ENCODE measurements around the gene SPTB. TPM values are rescaled to one million over a fixed set of nuclear protein-coding genes. Genes with fewer than 3 reads are reported as not detected.

The SPTB gene
- total RNA-seq, 4 donors from 2014 or later = 123 to 554 (median 266) TPM

DNA sequence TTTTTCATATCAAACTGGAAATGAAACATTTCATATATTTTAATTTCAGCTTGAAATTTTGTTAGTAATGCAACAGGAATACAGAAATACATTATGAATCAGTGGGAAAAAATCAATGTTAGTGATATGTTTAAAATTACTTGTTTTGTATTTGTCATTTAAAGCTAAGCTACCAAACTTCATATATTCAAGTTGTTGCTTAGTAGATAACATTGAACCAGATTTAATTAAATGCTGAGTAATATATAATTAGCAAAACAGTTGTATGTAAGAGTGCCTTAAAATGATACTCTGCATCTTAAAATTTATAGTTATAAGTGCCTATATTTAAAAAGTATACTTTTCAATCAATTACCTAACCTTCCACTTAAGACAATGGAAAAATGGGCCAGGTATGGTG lies 39.5 kb upstream of the SPTB start:
- no peak for DNase-seq
- no peaks in the 10 kb centered on the region for H3K9me3 ChIP-seq
- H3K27me3 ChIP-seq = no peaks in the 10 kb centered on the region
- TF ChIP-seq POLR2A (IDR thresholded peaks at IDR 0.05) = no peak
- TF ChIP-seq, protein P1, sequence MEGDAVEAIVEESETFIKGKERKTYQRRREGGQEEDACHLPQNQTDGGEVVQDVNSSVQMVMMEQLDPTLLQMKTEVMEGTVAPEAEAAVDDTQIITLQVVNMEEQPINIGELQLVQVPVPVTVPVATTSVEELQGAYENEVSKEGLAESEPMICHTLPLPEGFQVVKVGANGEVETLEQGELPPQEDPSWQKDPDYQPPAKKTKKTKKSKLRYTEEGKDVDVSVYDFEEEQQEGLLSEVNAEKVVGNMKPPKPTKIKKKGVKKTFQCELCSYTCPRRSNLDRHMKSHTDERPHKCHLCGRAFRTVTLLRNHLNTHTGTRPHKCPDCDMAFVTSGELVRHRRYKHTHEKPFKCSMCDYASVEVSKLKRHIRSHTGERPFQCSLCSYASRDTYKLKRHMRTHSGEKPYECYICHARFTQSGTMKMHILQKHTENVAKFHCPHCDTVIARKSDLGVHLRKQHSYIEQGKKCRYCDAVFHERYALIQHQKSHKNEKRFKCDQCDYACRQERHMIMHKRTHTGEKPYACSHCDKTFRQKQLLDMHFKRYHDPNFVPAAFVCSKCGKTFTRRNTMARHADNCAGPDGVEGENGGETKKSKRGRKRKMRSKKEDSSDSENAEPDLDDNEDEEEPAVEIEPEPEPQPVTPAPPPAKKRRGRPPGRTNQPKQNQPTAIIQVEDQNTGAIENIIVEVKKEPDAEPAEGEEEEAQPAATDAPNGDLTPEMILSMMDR (IDR thresholded peaks at IDR 0.05 in 4 of 5, conservative IDR thresholded peaks at IDR 0.05 in 1 of 5) = no peak
- peaks cover 0 to 4% of the 10 kb centered on the region in 2 donors for H3K36me3 ChIP-seq
- intact Hi-C loops (cut with DNase I; ENCODE audit: low total_unique reads) (loop anchor here (10.0 kb wide), 1 partner anchor 414 kb away; the partner anchor contains the start of genes ZBTB1 and ZBTB25), in situ Hi-C loops (cut with MboI; ENCODE audit: low sequenced_read_pairs in 4 of 4) (loop anchor here in 1 of 4 donors (10.0 kb wide), 1 partner anchor 66 kb away; the partner anchor contains the start of gene FNTB)
- peak overlapping the region in 1 of 4 donors; percentile 3 for H3K27ac ChIP-seq
- peaks cover 45 to 49% of the 10 kb centered on the region in 2 donors for H3K4me1 ChIP-seq
- no peak overlapping the region for H3K4me3 ChIP-seq
- ATAC-seq = no peak

DNA sequence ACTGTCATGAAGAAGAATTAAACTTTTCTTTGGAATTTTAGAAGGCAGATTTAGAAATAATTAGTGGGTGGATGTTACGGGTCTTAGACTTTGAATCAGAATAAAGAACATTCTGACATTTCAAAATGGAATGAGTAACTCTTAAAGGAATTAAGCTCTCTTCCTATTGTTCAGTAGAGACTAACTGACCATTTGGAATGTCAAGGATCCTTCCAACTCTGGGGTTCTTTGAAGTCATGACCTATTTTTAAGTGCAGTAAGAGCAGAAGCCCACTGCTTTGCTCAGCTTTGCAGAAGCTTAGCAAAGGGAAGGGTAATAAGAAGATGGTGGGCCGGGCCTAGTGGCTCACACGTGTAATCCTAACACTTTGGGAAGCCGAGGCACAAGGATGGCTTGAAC lies 38.5 kb upstream of the SPTB start:
- Histone ChIP-seq H3K4me3 (no peak overlapping the region), H3K36me3 (no peaks in the 10 kb centered on the region), H3K27me3 (no peaks in the 10 kb centered on the region), H3K4me1 (peaks cover 49% of the 10 kb centered on the region in 2 donors), H3K27ac (peak overlapping the region in 2 of 4 donors; percentile 15 to 24), H3K9me3 (no peaks in the 10 kb centered on the region)
- DNase-seq (no peak), ATAC-seq (no peak)
- in situ Hi-C loops (cut with MboI; ENCODE audit: low sequenced_read_pairs in 4 of 4) = loop anchor here in 1 of 4 donors (10.0 kb wide), 1 partner anchor 67 kb away; the partner anchor contains the start of gene FNTB
- intact Hi-C loops (cut with DNase I; ENCODE audit: low total_unique reads) = loop anchor here (10.0 kb wide), 1 partner anchor 413 kb away; the partner anchor contains the start of genes ZBTB1 and ZBTB25
- TF ChIP-seq POLR2A (IDR thresholded peaks at IDR 0.05) = no peak
- TF ChIP-seq, protein P1 (IDR thresholded peaks at IDR 0.05 in 4 of 5, conservative IDR thresholded peaks at IDR 0.05 in 1 of 5) = no peak

DNA sequence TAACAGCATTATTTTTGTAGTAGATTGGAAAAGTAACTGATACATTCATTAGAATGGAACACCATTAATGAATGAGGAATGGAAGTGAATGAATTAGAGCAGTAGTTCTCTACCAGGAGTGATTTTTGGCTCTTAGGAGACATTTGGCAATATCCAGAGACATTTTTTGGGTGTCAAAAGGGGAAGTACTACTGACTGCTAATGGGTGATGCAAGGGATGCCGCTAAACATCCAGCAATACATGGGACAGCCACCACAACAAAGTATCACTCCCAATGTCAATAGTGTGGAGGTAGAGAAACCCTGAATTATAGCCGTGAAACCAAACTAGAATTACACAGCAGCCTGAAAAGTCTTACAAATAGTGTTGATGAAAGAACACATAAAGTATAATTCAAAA lies 36.1 kb upstream of the SPTB start:
- ATAC-seq = no peak
- intact Hi-C loops (cut with DNase I; ENCODE audit: low total_unique reads) (loop anchor here (10.0 kb wide), 1 partner anchor 411 kb away; the partner anchor contains the start of genes ZBTB1 and ZBTB25), in situ Hi-C loops (cut with MboI; ENCODE audit: low sequenced_read_pairs in 4 of 4) (loop anchor here in 1 of 4 donors (10.0 kb wide), 1 partner anchor 69 kb away; the partner anchor contains the start of gene FNTB)
- no peaks in the 10 kb centered on the region for H3K27me3 ChIP-seq
- H3K36me3 ChIP-seq = no peaks in the 10 kb centered on the region
- TF ChIP-seq, protein P1 (IDR thresholded peaks at IDR 0.05 in 4 of 5, conservative IDR thresholded peaks at IDR 0.05 in 1 of 5) = no peak
- TF ChIP-seq POLR2A (IDR thresholded peaks at IDR 0.05) = no peak
- no peaks in the 10 kb centered on the region for H3K9me3 ChIP-seq
- H3K4me3 ChIP-seq = peak overlapping the region in 1 of 4 donors; percentile 100
- no peak for DNase-seq
- peaks cover 48 to 49% of the 10 kb centered on the region in 2 donors for H3K4me1 ChIP-seq
- H3K27ac ChIP-seq = no peak overlapping the region

DNA sequence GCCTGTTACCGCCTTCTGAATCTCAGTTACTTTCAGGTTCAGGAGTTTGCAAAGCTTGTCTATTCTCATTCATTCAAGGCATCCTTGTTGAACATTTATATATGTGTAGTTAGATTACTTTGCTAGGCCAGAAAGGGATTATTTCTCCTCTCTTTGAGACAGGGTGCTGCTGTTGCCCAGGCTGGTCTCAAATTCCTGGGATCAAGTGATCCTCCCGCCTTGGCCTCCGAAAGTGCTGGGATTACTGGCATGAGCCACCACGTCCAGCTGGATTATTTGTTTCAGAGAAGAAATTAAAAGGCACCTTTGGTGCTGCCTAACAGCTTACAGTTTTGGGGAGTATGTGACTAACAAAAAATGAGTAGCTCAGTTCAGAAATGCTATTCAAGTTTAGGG lies 35.3 kb upstream of the SPTB start:
- Histone ChIP-seq H3K9me3 (no peaks in the 10 kb centered on the region), H3K27me3 (no peaks in the 10 kb centered on the region), H3K36me3 (no peaks in the 10 kb centered on the region), H3K27ac (peak overlapping the region; percentile 95 to 98 (median 97)), H3K4me3 (peak overlapping the region; percentile 86 to 100 (median 90)), H3K4me1 (peaks cover 40 to 45% of the 10 kb centered on the region in 2 donors)
- in situ Hi-C loops (cut with MboI; ENCODE audit: low sequenced_read_pairs in 4 of 4) = loop anchor here in 1 of 4 donors (10.0 kb wide), 1 partner anchor 70 kb away; the partner anchor contains the start of gene FNTB
- DNase-seq (no peak), ATAC-seq (no peak)
- TF ChIP-seq POLR2A (IDR thresholded peaks at IDR 0.05) = no peak
- TF ChIP-seq, protein P1 (IDR thresholded peaks at IDR 0.05 in 4 of 5, conservative IDR thresholded peaks at IDR 0.05 in 1 of 5) = no peak
- intact Hi-C loops (cut with DNase I; ENCODE audit: low total_unique reads) = loop anchor here (10.0 kb wide), 1 partner anchor 410 kb away; the partner anchor contains the start of genes ZBTB1 and ZBTB25
